Vagina (tissue), 2 donors: ENCODE measurements around the gene ERAL1. TPM values are rescaled to one million over a fixed set of nuclear protein-coding genes. Genes with fewer than 3 reads are reported as not detected.
A peak's percentile ranks its signal among the peaks of the same experiment; 100 is the strongest.

Experiments used
- DNase-seq, 2 donors: peaks; one replicate each; pipeline ENCODE4 v3.0.0-alpha.2; 2017; ENCODE audit errors: extremely low spot score in 2 of 2
- H3K27ac ChIP-seq: fragments of 200-600 bp; sonication (generic); one replicate; pipeline ENCODE4 v1.5.1; 2019
- H3K27me3 ChIP-seq: fragments of 200-600 bp; sonication (generic); one replicate; pipeline ENCODE4 v1.5.1; 2019
- H3K36me3 ChIP-seq, 2 donors: fragments of 200-600 bp; sonication (generic); one replicate each; pipeline ENCODE4 v1.5.1; 2017 to 2019
- H3K4me1 ChIP-seq: fragments of 200-600 bp; sonication (generic); one replicate; pipeline ENCODE4 v1.5.1; 2019
- H3K4me3 ChIP-seq, 2 donors: fragments of 200-600 bp; sonication (generic); 1 replicate in 1 of 2; 2 replicates in 1 of 2; pipeline ENCODE4 v1.5.1; 2016 to 2019
- H3K9me3 ChIP-seq: fragments of 200-600 bp; sonication (generic); one replicate; pipeline ENCODE4 v1.5.1; 2019
- POLR2A ChIP-seq, 2 donors: fragments of 450-650 bp; IDR thresholded peaks; one replicate each; pipeline ENCODE4 v1.6.1; 2017; ENCODE audit warnings: antibody characterized with exemption in 2 of 2, mild to moderate bottlenecking in 2 of 2, moderate library complexity in 2 of 2
- POLR2AphosphoS5 ChIP-seq, 2 donors: sonication (generic); formaldehyde crosslinking; IDR thresholded peaks; one replicate each; pipeline ENCODE4 v1.9.0; 2017; ENCODE audit warnings: antibody characterized with exemption in 2 of 2, mild to moderate bottlenecking in 2 of 2, low read depth in 1 of 2; ENCODE audit not compliant: insufficient read depth in 1 of 2
- intact Hi-C: fragments of 100-400 bp; cut with DNase I; formaldehyde crosslinking; loops from one replicate; pipeline ENCODE4 v1.15.1; 2023
- total RNA-seq: library from RNA; depleted of rRNA; stranded (reverse); fragments of >200 nt; gene quantifications from one replicate; pipeline ENCODE4 v1.2.3, GENCODE V29; 2016
- TF ChIP-seq, protein P1 (sequence below), 3 experiments: fragments of 450-650 bp in 2 of 3; fragments of 200-600 bp in 1 of 3; sonication (generic) in 1 of 3; IDR thresholded peaks; one replicate each; pipeline ENCODE4 v1.5.1; 2017 to 2019; ENCODE audit warnings: antibody characterized with exemption in 3 of 3, mild to moderate bottlenecking in 2 of 3, moderate library complexity in 2 of 3

The ERAL1 gene
- total RNA-seq, 1 donor from 2014 or later = 44.9 TPM

DNA sequence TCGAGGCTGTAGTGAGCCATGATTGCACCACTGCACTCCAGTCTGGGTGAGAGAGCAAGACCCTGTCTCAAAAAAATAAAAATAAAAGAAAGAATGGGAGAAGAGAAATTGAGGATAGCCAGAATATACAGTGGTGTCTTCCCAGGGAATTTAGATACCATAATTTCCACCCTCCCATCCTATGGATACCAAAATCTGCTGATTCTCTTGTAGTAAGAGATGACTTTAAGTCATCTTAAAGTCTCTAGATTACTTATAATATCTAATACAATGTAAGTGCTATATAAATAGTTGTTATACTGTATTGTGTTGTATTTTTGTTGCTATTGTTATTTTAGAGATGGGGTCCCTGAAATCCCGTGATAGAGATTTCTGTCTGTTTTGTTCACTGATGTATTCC lies 1.5 kb upstream of the ERAL1 start:
- H3K27me3 ChIP-seq = no peaks in the 10 kb centered on the region
- no peak for TF ChIP-seq POLR2AphosphoS5 (IDR thresholded peaks at IDR 0.05; ENCODE audit: insufficient read depth in 1 of 2, low read depth in 1 of 2)
- TF ChIP-seq POLR2A (IDR thresholded peaks at IDR 0.05) = no peak
- TF ChIP-seq, protein P1, sequence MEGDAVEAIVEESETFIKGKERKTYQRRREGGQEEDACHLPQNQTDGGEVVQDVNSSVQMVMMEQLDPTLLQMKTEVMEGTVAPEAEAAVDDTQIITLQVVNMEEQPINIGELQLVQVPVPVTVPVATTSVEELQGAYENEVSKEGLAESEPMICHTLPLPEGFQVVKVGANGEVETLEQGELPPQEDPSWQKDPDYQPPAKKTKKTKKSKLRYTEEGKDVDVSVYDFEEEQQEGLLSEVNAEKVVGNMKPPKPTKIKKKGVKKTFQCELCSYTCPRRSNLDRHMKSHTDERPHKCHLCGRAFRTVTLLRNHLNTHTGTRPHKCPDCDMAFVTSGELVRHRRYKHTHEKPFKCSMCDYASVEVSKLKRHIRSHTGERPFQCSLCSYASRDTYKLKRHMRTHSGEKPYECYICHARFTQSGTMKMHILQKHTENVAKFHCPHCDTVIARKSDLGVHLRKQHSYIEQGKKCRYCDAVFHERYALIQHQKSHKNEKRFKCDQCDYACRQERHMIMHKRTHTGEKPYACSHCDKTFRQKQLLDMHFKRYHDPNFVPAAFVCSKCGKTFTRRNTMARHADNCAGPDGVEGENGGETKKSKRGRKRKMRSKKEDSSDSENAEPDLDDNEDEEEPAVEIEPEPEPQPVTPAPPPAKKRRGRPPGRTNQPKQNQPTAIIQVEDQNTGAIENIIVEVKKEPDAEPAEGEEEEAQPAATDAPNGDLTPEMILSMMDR (IDR thresholded peaks at IDR 0.05) = no peak

DNA sequence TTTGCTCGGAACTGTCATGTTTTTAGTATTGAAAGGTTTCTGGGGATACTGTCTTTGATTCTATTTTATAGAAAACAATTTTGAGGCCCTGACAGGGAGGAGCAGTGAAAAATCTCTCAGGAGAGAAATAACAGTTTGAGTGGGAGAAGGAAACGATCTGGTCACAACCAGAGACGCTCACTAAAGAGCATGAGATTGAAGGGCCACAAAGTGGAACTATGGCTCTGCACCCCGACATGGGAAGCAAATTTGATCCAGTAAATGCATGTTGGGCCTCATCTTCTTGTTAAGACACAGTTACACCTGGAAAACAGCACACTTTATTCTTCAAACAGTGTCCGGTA lies 492 bp downstream of the ERAL1 start:
- H3K4me1 ChIP-seq = peaks cover 10% of the 10 kb centered on the region
- H3K4me3 ChIP-seq = peak overlapping the region; percentile 73 to 75
- H3K27me3 ChIP-seq = no peaks in the 10 kb centered on the region
- H3K9me3 ChIP-seq = no peaks in the 10 kb centered on the region
- intact Hi-C loops = no loop called here
- H3K36me3 ChIP-seq = peaks cover 0 to 29% of the 10 kb centered on the region in 2 donors
- DNase-seq = no peak
- no peak for TF ChIP-seq POLR2A (IDR thresholded peaks at IDR 0.05)
- TF ChIP-seq POLR2AphosphoS5 (IDR thresholded peaks at IDR 0.05; ENCODE audit: insufficient read depth in 1 of 2, low read depth in 1 of 2) = no peak
- TF ChIP-seq, protein P1 (IDR thresholded peaks at IDR 0.05) = no peak
- H3K27ac ChIP-seq = peak overlapping the region; percentile 85

More for the DNA sequence above, 1.5 kb upstream of the ERAL1 start:
- Histone ChIP-seq H3K36me3 (peaks cover 0 to 11% of the 10 kb centered on the region in 2 donors), H3K9me3 (no peaks in the 10 kb centered on the region), H3K4me3 (no peak overlapping the region), H3K27ac (no peak overlapping the region), H3K4me1 (peaks cover 10% of the 10 kb centered on the region)
- no peak for DNase-seq
- intact Hi-C loops = no loop called here

DNA sequence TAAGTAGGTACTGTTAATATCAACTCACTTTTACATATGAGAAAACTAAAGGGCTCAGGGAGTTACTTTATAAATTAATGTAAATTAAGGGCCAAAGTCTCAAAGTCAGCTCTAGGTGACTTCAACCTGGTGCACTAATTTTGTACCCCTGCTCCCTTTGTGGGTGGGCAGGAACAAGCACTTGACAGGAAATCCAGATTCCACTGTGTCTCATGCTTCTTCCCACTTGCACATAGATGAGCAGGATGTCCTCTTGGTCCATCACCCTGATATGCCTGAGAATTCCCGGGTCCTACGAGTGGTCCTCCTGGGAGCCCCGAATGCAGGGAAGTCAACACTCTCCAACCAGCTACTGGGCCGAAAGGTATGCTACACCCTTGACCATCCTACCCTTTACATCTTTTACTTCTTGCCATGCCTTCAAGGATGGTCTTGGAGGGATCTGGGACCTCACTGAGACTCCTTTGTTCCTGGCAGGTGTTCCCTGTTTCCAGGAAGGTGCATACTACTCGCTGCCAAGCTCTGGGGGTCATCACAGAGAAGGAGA lies 1.3 kb downstream of the ERAL1 start:
- H3K27ac ChIP-seq = no peak overlapping the region
- no peaks in the 10 kb centered on the region for H3K27me3 ChIP-seq
- no peak overlapping the region for H3K4me3 ChIP-seq
- intact Hi-C loops = no loop called here
- H3K36me3 ChIP-seq = peaks cover 0 to 30% of the 10 kb centered on the region in 2 donors
- DNase-seq = no peak
- TF ChIP-seq, protein P1 (IDR thresholded peaks at IDR 0.05) = no peak
- TF ChIP-seq POLR2A (IDR thresholded peaks at IDR 0.05) = no peak
- no peak for TF ChIP-seq POLR2AphosphoS5 (IDR thresholded peaks at IDR 0.05; ENCODE audit: insufficient read depth in 1 of 2, low read depth in 1 of 2)
- no peaks in the 10 kb centered on the region for H3K9me3 ChIP-seq
- H3K4me1 ChIP-seq = peaks cover 10% of the 10 kb centered on the region

DNA sequence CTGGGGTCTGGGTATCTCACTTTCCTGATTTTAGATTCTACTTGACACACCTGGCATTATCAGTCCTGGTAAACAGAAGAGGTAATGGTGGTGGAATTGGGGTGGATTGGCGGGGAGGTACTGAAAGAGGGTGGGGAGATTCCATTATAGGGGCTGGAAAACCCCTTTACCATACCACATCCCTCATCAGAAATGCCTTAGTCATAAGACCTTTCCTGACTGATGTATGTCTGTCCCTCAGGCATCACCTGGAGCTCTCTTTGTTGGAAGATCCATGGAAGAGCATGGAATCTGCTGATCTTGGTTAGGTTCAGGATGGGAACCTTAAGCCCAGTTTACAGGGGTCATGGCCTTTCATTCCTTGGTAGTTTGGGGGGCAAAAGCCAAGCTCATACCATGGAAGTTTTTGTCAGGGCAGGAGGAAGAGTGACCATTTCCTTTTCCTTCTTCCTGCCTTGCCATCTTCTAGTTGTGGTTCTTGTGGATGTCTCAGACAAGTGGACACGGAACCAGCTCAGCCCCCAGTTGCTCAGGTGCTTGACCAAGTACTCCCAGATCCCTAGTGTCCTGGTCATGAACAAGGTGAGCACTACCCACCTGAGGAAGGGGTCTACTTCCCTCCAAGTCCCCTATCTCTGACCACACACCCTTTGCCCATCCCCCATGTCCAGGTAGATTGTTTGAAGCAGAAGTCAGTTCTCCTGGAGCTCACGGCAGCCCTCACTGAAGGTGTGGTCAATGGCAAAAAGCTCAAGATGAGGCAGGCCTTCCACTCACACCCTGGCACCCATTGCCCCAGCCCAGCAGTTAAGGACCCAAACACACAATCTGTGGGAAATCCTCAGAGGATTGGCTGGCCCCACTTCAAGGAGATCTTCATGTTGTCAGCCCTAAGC lies 3.3 kb downstream of the ERAL1 start:
- H3K36me3 ChIP-seq = peaks cover 0 to 30% of the 10 kb centered on the region in 2 donors

More for the DNA sequence above, 3.3 kb downstream of the ERAL1 start:
- TF ChIP-seq, protein P1 (IDR thresholded peaks at IDR 0.05) = no peak
- TF ChIP-seq POLR2AphosphoS5 (IDR thresholded peaks at IDR 0.05; ENCODE audit: insufficient read depth in 1 of 2, low read depth in 1 of 2) (no peak), POLR2A (IDR thresholded peaks at IDR 0.05) (no peak)
- no peaks in the 10 kb centered on the region for H3K27me3 ChIP-seq
- no peak for DNase-seq
- H3K9me3 ChIP-seq = no peaks in the 10 kb centered on the region
- intact Hi-C loops = no loop called here
- H3K27ac ChIP-seq = no peak overlapping the region
- no peak overlapping the region for H3K4me3 ChIP-seq
- H3K4me1 ChIP-seq = peaks cover 10% of the 10 kb centered on the region
